GM19452 (cell line): ENCODE data around the gene DNAI1.
"Not testable (repeated sequence)": the region's sequence is repeated elsewhere in the genome, so short reads cannot be mapped to it uniquely, and the experiment has no call there.

Experiments used
- ATAC-seq: cut with Tn5 transposase; IDR thresholded peaks from one replicate; pipeline ENCODE4 v1.9.1; 2021; ENCODE audit not compliant: unreplicated experiment

The DNAI1 gene

DNA sequence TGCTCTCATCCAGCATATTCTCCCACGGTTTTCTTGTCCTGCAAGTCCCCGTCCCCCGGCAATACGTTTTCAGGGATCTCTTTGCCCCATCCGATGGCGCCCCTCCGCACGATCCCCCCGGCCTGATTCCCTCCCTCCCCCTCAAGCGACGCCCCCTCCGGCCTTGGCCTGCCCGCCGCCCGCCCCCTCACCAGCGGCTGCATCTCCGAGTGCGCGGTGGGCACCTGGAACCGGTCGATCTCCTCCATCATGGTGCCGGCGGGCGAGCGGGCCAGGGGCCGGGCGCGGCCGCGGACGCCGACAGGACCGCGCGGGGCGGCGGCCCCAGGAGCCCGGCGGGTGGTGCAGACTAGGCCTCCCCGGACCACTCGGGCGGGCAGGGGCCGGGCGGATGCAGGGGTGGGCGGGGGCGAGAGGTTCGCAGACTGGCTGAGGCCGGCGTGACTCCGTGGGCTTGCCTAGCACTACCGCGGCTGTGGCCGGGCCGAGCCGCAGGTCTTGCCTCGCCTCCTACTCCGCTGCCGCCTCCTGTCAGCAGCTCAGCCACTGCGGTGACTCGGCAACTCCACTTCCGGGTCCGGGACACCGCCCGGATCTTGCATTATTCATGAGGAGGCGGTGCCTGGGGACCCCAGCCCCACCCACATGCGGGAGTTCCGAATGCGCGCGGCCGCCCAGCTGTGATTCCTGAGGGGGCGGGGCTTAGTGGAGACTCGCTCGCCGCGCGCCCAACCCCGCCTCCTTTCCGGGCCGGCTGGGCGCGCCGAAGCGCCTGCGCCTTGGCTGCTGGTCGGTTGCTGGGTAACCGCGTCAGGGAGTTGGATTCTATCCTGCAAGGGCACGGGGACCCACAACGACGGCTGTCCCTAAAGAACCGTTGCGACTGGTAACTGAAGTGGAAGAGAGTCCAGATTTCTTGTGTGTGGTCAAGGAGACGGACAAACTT, at the start of gene DNAI1, which contains the start of gene FAM219A:
DNAI1 (plus strand) TSS at position 793 of the 946 bp plus-strand sequence. CDS start 201 bp downstream, outside the sequence.
FAM219A (minus strand) TSS at position 558 of the 946 bp plus-strand sequence; CDS start at position 251, 307 bp downstream.
- peak; percentile 98 for ATAC-seq

DNA sequence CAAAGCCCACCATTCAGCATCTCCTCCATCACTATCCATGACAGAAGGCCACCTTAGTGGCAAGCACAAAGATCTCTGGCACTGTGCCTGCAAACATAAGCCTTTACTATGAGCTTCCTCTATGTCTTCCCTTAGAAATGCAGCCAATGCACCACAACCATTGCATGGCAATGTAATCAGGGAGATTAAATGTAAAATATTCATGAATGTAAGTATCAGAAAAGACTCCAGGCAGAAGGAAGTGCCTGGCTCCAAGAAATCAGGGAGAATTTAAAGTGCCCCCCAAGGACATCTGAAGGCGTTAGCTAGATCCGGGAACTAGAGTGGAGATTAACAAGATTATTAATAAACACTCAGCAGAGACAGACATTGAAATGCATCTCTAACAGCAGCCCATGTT, 49.5 kb upstream of the DNAI1 start:
- ATAC-seq, result no peak

DNA sequence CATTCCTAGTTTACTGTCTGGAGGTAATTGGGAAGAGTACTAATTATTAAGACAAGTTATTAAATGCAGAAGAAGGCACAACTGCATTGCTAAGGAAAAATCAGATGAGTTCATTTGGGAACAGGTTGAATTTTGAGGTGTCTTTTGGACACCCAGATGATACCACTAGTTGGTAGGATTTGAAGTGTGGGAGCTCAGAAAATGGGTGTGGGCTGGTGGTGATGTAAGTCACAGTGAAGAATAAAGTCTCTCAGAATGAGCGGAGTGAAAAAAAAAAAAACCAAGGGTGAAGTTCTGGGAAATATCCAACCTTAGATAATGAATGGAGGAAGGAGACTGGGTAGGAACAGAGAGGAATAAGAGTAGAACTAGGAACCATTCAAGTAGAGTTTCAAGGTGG, 46.3 kb upstream of the DNAI1 start:
- no peak for ATAC-seq

DNA sequence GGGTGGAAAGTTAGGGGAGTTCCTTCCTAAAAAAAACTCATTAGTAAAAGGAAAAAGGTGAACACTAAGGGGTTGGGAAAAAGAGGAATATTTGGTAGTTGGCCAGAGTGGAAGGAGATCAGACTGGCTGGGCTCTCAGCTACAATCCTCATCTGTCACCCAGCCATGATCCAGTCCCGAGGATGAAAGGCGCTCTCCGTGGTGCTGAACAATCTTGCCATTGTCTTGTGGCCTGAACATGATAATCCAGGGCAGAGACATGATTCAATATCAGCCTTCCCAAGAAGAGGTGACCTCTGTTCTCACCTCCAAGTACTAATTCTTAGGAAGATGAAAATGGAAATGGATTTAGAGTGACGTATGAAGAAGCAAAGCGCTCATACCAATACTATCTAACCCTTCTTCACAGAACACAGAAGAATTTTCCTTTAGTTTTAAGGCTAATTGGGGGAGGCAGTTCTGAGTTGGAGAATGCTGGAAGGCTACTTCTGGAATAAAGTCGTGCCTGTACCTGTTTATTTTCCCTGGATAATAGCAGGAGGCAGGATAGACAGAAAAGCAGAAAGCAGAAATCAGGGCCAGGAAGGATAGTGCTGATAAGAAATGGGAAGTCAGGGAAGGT, 45.3 kb upstream of the DNAI1 start:
- no peak for ATAC-seq

DNA sequence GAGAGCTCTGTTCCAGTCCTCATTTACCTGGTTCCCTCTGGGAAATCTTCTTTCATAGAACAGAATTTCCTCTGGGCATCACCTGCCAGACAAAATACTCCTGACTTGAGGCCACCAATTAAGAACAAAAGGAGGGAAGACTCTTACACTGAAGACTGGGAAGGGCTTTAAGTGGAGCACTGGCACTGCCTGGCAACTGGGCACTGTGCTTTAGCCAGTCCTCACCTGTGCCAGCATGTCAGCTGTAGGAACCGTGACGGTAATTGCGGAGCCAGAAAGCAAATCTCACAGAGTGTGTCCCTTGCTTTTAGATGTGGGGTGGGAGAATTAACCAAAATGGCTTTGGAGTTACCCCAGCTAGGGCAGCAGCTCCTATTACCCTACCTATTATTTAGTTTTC, 40.9 kb upstream of the DNAI1 start:
- ATAC-seq, result no peak

DNA sequence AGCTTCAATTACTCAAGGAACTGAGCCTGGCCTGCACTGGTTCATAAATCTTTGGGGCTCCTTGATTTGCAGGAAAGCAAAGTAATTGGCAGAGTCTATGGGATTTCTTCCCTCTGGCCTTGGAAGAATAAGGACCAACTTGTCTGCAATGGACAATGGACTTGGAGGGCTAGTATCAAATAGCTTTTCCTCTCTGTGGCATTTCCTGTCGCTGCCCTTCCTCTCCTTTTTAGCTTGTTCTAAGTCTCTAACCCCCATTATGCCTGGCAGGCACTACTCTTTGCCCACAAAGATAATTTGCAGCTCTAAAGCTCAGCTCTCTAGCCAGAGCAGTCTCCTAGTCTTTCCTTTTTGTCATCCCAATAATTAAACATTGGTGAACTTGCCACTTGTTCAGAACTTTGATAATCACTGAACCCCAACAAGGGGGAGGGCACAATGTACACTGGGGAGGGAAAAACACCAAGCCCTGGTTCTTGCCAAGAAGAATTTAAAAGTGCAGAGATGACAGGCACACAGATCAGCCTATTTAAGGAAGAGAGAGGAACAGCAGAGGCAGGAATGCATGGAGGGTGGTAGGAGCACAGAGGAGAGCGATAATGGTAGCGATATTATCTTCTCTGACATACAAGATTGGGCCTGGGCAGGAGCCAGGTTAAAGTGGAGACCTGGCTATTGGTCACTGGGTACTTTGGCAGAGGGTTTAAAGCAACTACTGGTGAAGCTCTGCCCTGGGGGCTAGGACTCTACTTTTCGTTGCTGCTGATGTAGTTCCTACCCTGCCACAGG, 38.7 kb upstream of the DNAI1 start:
- no peak for ATAC-seq

DNA sequence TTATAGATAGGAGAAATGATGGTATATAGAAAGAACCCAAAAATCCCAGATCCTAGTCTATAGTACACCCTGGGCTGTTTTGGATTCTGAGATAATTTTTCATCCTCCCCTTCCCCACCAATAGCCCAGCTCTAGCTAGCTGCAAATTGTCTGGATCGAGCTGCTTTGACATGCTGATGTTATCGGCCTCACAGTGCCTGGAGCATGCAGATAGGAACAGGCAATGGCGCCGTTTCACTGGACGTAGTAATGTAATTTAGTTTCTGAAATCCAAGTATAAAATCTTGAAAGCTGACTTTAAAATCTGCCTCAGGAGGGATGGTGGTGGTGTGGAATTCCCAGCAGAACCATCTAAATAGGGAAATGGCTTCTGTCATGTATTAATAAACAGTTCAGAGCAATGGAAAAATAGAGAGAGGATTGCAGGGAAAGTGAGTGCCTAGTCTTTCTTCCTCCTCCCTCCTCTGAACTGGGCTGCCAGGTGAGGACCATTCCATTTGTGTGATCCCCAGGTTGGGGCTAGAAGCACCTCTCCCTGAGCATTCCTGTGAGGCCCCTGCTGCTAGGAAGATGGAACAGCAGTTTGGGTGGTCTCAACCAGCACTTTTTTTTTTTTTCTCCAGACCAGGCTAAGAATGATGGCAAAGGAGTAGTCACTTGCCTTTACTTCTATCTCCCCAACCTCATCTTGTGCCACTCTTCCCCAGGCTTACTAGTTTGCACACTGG, 32.1 kb upstream of the DNAI1 start:
- no peak for ATAC-seq

DNA sequence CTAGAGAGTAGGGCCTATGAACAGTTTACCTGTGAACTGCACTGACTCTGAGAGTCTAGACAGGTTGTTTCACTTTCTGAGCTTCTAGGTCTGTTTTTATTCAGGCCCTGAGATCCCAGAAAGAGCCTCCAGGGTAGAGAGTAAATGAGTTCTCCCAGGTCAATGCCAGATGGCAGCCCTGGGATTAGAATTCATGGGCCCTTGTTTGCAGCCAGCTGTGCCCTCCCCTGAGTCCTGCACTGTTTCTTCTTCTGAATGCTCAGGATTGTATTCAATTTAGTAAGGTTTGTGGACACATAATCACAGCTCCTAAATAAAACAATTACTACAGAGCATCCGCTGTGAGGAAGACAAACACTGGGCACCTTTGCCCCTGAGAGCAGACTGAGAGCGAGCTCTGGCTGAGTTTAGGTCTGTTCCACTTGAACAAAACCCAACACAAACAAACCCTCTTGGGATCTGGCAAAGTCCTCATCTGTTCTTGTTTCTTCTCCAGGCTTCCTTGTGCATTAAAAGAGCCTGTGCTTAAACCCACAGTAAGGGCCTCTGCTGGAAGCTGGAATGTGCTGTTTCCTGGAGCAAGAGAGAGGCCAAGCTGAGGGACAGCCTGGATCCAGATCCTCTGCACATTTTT, 30.2 kb upstream of the DNAI1 start:
- ATAC-seq, result no peak

DNA sequence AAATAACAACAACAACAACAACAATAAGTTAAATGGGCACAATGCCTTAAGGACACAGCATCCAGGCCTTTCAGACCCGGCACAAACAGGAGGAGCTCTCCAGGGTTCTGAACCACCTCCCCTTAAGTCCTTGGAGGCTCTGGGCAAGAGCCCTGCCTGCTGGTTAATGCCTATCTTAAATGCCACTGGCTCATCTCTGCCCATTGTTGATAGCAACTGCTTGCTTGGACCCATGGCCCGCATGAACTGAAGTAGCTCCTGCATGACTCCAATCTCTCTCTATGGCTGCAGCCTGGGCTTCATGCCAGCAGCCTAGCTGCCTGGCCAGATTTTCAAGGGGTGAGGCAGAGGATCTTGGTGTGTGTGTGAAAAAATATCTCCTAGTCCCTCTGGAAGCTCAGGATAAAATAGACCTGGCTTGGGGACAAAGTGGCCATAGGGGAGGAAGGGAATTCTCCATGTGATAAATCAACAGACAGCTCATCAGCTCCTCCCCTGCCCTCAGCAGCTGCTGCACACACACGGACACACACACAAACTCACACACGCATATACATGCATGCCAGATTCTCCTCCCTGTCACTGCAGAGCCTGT, 27.7 kb upstream of the DNAI1 start:
- no peak for ATAC-seq

DNA sequence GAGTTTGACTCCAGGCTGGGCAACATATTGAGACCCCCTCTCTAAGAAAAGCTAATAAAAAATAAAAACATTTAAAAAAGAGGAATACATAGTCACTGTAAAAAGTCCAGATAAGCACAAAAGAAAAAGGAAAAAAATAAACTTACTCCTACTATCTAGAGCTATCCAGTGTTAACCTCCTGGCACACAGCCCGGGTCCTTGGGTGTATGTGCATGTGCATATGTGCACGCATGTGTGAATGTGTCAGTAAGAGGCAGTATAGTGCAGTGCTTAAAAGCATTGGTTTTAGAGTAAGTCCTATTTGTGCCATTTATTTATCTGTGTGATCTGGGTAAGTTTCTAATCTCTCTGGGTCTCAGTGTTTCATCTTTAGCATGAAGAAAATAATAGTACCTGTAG, 26.9 kb upstream of the DNAI1 start:
- no peak for ATAC-seq

DNA sequence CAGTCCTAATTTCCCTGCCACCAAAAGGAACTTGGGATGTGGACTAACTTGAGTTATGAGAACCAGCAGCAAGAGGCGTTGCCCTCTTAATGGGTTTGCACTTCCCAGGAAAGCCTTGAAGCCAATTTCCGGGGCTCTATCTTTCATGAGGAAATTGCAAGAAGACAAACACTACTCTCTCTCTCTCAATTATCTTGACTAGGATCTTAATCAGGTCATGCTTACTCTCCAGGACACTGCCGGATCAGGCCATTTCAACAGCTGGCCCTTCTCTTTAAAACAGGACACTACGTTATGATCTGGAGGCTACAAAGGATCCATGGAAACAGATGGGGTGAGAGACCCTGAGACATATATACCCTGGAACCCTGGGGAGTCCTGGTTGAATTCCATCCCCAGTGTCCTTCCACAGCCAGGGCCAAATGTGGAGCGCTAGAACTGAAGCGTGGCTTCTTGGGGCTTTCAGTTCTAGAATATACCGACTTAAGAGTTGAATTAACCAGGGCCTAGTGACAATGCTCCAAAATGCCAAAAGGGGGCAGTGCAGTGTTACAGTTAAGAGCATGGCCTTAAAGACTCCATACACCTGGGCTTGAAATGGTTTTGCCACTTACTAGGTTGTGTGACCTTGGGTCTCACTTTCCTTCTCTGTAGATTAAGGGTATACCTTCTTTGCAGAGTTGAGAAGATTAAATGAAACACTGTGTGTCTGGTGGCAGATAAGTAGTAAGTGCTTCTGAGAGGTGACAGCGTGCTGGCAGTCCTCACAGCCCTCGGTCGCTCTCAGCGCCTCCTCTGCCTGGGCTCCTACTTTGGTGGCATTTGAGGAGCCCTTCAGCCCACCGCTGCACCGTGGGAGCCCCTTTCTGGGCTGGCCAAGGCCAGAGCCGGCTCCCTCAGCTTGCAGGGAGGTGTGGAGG, 21.3 kb upstream of the DNAI1 start:
- no peak for ATAC-seq

DNA sequence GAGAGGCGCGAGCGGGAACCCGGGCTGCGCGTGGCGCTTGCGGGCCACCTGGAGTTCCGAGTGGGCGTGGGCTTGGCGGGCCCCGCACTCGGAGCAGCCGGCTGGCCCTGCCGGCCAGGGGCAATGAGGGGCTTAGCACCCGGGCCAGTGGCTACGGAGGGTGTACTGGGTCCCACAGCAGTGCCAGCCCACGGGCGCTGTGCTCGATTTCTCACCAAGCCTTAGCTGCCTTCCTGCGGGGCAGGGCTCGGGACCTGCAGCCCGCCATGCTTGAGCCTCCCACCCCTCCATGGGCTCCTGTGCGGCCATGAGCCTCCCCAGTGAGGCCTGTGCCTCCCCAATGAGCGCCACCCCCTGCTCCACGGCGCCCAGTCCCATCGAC, 20.7 kb upstream of the DNAI1 start:
- not testable (repeated sequence) for ATAC-seq

DNA sequence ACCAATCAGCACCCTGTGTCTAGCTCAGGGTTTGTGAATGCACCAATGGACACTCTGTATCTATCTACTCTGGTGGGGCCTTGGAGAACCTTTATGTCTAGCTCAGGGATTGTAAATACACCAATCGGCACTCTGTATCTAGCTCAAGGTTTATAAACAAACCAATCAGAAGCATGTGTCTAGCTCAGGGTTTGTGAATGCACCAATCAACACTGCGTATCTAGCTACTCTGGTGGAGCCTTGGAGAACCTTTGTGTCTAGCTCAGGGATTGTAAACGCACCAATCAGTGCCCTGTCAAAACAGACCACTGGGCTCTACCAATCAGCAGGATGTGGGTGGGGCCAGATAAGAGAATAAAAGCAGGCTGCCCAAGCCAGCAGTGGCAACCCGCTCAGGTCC, 20.1 kb upstream of the DNAI1 start:
- not testable (repeated sequence) for ATAC-seq

DNA sequence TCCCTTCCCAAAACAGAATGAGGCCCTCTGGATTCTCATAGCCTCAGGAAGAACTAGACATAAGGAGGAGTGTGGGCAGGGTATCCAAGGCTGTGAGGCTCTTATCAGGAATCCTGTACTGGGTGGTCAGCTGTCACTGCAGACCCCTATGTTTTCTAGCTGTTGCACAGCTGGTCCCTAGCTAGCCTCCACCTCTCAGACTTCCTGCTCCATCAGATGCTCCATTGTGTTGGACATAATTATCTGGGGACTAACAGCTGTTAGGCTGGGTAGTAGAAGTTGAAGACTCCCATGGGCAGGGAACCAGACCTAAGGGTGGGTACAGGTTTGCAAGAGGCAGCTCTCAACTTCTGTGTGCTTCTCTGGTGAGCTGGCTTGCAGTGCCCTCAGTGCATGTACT, 18.6 kb upstream of the DNAI1 start:
- ATAC-seq, result no peak

DNA sequence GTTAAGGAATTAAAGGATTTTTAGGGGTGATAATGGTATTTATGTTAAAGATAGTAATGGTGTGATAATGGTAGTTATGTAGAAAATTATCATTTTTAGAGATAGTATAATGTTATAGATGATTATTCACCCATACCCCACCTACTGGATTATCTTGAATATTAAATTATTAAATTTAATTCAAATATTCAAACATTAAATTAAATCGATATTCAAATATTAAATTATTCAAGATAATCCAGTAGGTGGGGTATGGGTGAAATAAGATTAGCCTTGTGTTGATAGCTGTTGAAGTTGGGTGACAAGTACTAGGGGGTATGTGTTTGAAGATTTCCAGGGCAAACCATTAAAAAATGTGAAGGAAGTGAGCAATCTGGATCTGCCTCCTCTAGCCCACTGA, 15.8 kb upstream of the DNAI1 start:
- ATAC-seq, result no peak

DNA sequence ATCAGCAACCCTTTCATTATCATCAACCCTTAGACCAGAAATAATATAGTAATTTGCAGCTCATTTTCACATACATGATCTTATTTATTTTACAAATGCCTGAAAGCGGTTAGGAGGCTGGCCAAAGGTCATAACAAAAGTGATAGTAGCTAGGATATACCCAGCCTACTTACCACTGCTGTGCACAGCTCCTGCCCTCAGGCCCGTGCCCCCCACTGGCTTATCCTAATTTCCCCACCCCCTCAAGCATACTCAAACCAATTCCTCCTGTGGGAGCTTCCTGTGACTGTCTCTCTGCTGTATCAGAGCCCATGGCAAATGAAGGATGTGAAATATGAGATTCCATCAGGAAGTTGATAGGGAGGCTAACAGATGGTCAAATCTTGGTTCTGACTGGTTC, 15.1 kb upstream of the DNAI1 start:
- no peak for ATAC-seq

DNA sequence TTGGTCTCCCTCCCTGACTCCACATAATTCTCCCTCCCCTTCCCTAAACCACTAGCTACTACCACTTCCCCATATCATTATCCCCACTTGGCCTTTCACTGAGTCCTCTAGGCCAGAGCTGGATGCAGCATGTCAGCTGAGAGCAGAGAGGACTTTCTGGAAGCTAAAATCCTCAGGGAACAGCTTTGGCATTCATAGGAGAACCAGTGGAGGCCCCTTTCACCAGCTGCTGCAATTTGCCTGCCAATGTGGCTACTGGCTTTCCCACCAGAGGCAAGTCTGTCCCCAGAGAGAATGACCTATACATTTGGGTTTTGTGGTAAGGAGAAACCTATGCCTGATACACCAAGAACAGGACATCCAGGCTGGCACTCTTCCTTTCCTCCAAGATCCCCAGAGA, 14.6 kb upstream of the DNAI1 start:
- ATAC-seq, result no peak

DNA sequence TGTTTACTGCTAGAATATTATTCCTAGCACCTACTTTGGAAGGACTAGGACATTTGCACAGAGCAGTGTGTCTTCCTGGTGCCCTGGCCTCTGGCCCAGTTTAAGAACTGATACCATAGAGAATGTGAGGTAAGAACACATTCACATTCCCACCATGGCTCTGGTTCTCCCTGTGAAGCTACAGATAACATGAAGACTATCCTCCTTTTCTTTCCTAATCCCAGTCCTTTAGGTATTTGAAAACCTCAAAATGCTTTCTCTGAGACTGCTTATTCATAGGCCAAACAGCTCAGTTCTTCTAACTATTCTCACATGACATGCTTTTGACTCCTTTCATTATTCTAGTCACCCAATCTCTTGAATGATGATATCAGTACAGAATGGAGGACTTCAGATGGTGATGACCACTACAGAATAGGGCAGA, 12.1 kb upstream of the DNAI1 start:
- no peak for ATAC-seq

DNA sequence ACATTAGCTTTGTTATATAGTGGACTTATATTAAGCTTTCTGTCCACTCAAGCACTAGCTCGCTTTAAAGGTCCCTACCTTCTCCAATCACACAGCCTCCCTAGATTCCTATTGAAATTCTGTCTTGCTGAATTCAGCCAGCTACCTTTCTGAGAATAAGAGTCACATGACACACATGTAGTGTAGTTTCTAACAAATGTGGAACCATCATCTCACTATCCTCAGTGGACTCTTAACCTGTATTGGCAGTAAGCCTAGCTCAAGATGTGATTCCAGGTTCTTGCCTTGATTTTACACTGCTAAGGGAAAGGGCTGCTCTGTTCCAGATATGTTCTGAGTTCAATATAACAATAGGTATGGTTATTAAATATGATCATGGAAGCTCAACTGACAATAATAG, 11.7 kb upstream of the DNAI1 start:
- ATAC-seq, result no peak
